Mammary epithelial cell (primary cell): ENCODE data around the gene IRX4.

Source experiments
- EZH2 ChIP-seq: IDR thresholded peaks from 2 replicates; pipeline ENCODE4 v1.6.1; 2012; ENCODE audit warnings: low read length, inconsistent platforms, borderline replicate concordance
- TF ChIP-seq, protein P1 (sequence below), 2 donors: IDR thresholded peaks in 1 of 2; conservative IDR thresholded peaks in 1 of 2; 2 replicates each; pipeline ENCODE4 v1.5.1; 2011 to 2012; ENCODE audit warnings: inconsistent platforms in 2 of 2, low read length in 2 of 2, mild to moderate bottlenecking in 2 of 2, control low read depth in 1 of 2, low read depth in 1 of 2; ENCODE audit not compliant: insufficient read depth in 1 of 2; ENCODE audit errors: extremely low read depth in 1 of 2

DNA sequence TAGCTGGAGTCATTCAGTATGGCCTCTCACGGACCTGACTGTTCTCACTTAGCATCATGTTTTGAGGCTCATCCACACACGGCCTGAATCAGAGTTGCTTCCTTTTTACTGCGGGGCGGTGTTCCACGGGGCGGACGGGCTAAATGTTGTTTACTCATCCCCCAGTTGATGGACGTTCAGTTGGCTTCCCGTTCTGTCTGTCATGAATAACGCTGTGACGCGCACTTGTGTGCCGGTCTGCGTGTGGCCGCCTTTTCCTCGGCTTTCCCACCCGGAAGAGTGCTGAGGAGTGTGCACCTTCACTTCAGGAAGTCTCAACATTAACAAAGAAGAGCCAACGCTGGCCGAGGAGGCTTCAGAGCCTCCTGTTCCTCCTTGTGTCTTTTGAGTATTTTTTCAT is 39.0 kb upstream of the IRX4 start:
- TF ChIP-seq, protein P1, sequence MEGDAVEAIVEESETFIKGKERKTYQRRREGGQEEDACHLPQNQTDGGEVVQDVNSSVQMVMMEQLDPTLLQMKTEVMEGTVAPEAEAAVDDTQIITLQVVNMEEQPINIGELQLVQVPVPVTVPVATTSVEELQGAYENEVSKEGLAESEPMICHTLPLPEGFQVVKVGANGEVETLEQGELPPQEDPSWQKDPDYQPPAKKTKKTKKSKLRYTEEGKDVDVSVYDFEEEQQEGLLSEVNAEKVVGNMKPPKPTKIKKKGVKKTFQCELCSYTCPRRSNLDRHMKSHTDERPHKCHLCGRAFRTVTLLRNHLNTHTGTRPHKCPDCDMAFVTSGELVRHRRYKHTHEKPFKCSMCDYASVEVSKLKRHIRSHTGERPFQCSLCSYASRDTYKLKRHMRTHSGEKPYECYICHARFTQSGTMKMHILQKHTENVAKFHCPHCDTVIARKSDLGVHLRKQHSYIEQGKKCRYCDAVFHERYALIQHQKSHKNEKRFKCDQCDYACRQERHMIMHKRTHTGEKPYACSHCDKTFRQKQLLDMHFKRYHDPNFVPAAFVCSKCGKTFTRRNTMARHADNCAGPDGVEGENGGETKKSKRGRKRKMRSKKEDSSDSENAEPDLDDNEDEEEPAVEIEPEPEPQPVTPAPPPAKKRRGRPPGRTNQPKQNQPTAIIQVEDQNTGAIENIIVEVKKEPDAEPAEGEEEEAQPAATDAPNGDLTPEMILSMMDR (conservative IDR thresholded peaks at IDR 0.05 in 1 of 2, IDR thresholded peaks at IDR 0.05 in 1 of 2; ENCODE audit: extremely low read depth in 1 of 2, insufficient read depth in 1 of 2, low read depth in 1 of 2, low read length in 2 of 2): no peak
- TF ChIP-seq EZH2: no peak
